Prostate gland (tissue), 2 donors: ENCODE data around the gene ARHGAP5.

ENCODE experiments used
- CTCF ChIP-seq, 4 experiments: fragments of 200-600 bp in 2 of 4; fragments of 450-650 bp in 2 of 4; sonication (generic) in 2 of 4; IDR thresholded peaks; 1 replicate in 3 of 4; 2 replicates in 1 of 4; pipeline ENCODE4 v1.5.1; 2016 to 2019; ENCODE audit warnings: antibody characterized with exemption in 4 of 4, mild to moderate bottlenecking in 2 of 4, moderate library complexity in 2 of 4
- POLR2A ChIP-seq: fragments of 450-650 bp; IDR thresholded peaks from one replicate; pipeline ENCODE4 v1.6.1; 2016; ENCODE audit warnings: antibody characterized with exemption, mild to moderate bottlenecking
- POLR2AphosphoS5 ChIP-seq: sonication (generic); formaldehyde crosslinking; IDR thresholded peaks from one replicate; pipeline ENCODE4 v1.6.1; 2017; ENCODE audit warnings: antibody characterized with exemption

- no peak for TF ChIP-seq CTCF (IDR thresholded peaks at IDR 0.05)
- TF ChIP-seq POLR2A, result no peak
- TF ChIP-seq POLR2AphosphoS5, result no peak
These were observed 33.5 kb upstream of the ARHGAP5 start for GRCh38 chr14:32043624-32044023.
